ENCODE data around the gene BOD1.

- TF ChIP-seq CTCF (IDR thresholded peaks at IDR 0.05), result no peak
- TF ChIP-seq POLR2A (IDR thresholded peaks at IDR 0.05), result peak in 1 of 2 donors; percentile 38
These were observed 25.9 kb upstream of the BOD1 start for GRCh38 chr5:173642191-173642816.

Measured in thyroid gland (tissue), 4 donors.